ENCODE data around the gene MYL12A. TPM values are rescaled to one million over a fixed set of nuclear protein-coding genes. Genes with fewer than 3 reads are reported as not detected.

MYL12A gene
- total and polyA plus RNA-seq, 2 of the 8 experiments (the other 6 are each of a cell fraction or from before 2014, with no cell fraction given): 188 to 247 TPM

DNA sequence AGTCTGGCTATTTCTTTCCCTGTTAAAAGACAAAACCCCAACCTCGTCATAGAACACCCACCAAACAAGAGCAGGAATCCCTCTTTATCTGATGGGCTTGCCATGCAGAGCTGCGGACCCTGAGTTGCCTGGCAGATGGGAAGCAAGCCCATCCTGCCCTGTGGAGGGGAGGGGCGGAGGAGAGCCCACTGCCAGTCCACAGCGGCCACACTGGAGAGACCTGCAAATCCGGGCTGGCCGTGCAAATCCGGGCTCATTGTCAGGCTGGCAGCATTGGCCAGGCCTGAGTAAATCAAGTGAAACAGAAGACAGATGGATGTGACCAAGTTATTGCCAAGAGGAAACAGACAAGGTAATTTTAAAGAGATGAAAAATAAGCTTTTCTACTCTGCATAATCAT lies 36.3 kb downstream of the MYL12A start:
- peaks cover 0 to 5% (median 2%) of the 10 kb centered on the region in 4 experiments; a peak in 3 of 7 replicates for H3K4me1 ChIP-seq (replicated peaks in 1 of 4; ENCODE audit: control insufficient read depth in 3 of 4, insufficient read depth in 4 of 4, low read length in 3 of 4)
- no peak overlapping the region for H3K4me2 ChIP-seq (ENCODE audit: insufficient read depth in 1 of 2, low read depth in 2 of 2, low read length in 2 of 2)
- H2AK5ac ChIP-seq (ENCODE audit: low read depth, low read length): no peak overlapping the region
- H3K9me3 ChIP-seq (ENCODE audit: insufficient read depth in 2 of 2, low read depth in 1 of 2, low read length in 1 of 2): 0 out of 4 replicates have a peak, but pooled peaks cover 0 to 3% of the 10 kb centered on the region in 2 experiments
- peak overlapping the region; percentile 62; the same call in 1 of the 2 replicates for H2BK12ac ChIP-seq (ENCODE audit: low read depth, low read length)
- WGBS, 2 experiments (ENCODE audit: extremely low coverage in 1 of 2, insufficient coverage in 1 of 2, insufficient read length in 1 of 2, insufficient replicate concordance in 2 of 2, low coverage in 1 of 2, low lambda C conversion rate in 2 of 2, missing lambda C conversion rate in 1 of 2): 85% methylated on average over 7 of the region's 7 CpGs; no CpG with 5 or more reads in 1 of the 2 experiments
- no peaks in the 10 kb centered on the region for H3K79me2 ChIP-seq (ENCODE audit: control insufficient read depth in 1 of 2, insufficient read depth in 2 of 2, low read length in 2 of 2)
- no peaks in the 10 kb centered on the region for H3K23me2 ChIP-seq (ENCODE audit: low read depth, low read length)
- no peaks in the 10 kb centered on the region for H4K20me1 ChIP-seq (replicated peaks in 1 of 2; ENCODE audit: control insufficient read depth in 1 of 2, insufficient read depth in 2 of 2, low read length in 2 of 2)
- ChIA-PET CTCF (ENCODE audit: partially characterized antibody) (interaction anchor here (0.5 to 3.5 kb wide), 11 partner anchors 12 to 711 kb away, joined by 3 to 31 read pairs (median 3); no protein-coding TSS in a partner anchor), POLR2A (ENCODE audit: partially characterized antibody) (interaction anchor here (1.6 to 5.4 kb wide), 4 partner anchors 12 to 382 kb away, joined by 4 to 40 read pairs (median 8); no protein-coding TSS in a partner anchor)
- no peak overlapping the region for H3K27ac ChIP-seq (ENCODE audit: low read depth, low read length)
- H4K8ac ChIP-seq (ENCODE audit: extremely low read depth, insufficient read depth, low read length): no peak overlapping the region
- H3K23ac ChIP-seq (ENCODE audit: insufficient read length): no peak overlapping the region
- H2BK120ac ChIP-seq (replicated peaks; ENCODE audit: low read depth, low read length): no peak overlapping the region
- no peak overlapping the region for H4K5ac ChIP-seq (ENCODE audit: insufficient read length, low read depth, low read length)
- no peak for TF ChIP-seq GABPA (IDR thresholded peaks at IDR 0.05; ENCODE audit: borderline replicate concordance, insufficient read depth, low read length)
- TF ChIP-seq GTF2F1 (IDR thresholded peaks at IDR 0.05; ENCODE audit: borderline replicate concordance, low read depth, low read length): no peak
- no peak for TF ChIP-seq EZH2 (IDR thresholded peaks at IDR 0.05; ENCODE audit: low read depth, low read length, severe bottlenecking)
- TF ChIP-seq PHF8 (conservative IDR thresholded peaks at IDR 0.05; ENCODE audit: low read depth, low read length): no peak
- H3K27me3 ChIP-seq (replicated peaks in 1 of 4; ENCODE audit: control insufficient read depth in 3 of 4, extremely low read depth in 1 of 4, insufficient read depth in 3 of 4, low read length in 3 of 4): no peaks in the 10 kb centered on the region
- no peak overlapping the region for H4K91ac ChIP-seq (replicated peaks; ENCODE audit: insufficient read length, low read length)
- H2AFZ ChIP-seq (ENCODE audit: low read length): no peak overlapping the region
- H3K4me3 ChIP-seq (ENCODE audit: extremely low read depth in 1 of 4, insufficient read depth in 2 of 4, low read depth in 3 of 4, low read length in 4 of 4): no peak overlapping the region
- no peak overlapping the region for H3K4ac ChIP-seq (replicated peaks; ENCODE audit: insufficient read length, low read depth, low read length)
- H3K36me3 ChIP-seq (ENCODE audit: control insufficient read depth in 2 of 4, insufficient read depth in 4 of 4, low read length in 3 of 4): no peaks in the 10 kb centered on the region
- no peak overlapping the region for H2BK15ac ChIP-seq (ENCODE audit: low read length)
- H3K9ac ChIP-seq (replicated peaks in 1 of 4; ENCODE audit: extremely low read depth in 1 of 4, low read depth in 3 of 4, low read length in 3 of 4): no peak overlapping the region
- no peak for DNase-seq (ENCODE audit: low read depth in 1 of 2, low spot score in 2 of 2)
- H3K18ac ChIP-seq (ENCODE audit: extremely low read depth, low read length): peak overlapping the region; percentile 38
- H3K56ac ChIP-seq (replicated peaks; ENCODE audit: insufficient read length, low read depth, low read length): no peak overlapping the region
- H3K14ac ChIP-seq (ENCODE audit: insufficient read length): no peak overlapping the region
- no peak for FAIRE-seq
- H2BK5ac ChIP-seq (ENCODE audit: low read depth, low read length): peak overlapping the region; percentile 50; the same call in 1 of the 2 replicates
- peak overlapping the region; percentile 87; the same call in 1 of the 2 replicates for H2BK20ac ChIP-seq (ENCODE audit: low read length)
- H3K79me1 ChIP-seq (ENCODE audit: low read depth, low read length): no peaks in the 10 kb centered on the region
